Measurements from ENCODE around the gene RAD51B.

- no peak for TF ChIP-seq EZH2 (IDR thresholded peaks at IDR 0.05)
- no peak for TF ChIP-seq POLR2AphosphoS5 (IDR thresholded peaks at IDR 0.05; ENCODE audit: borderline replicate concordance, low read depth, low read length)
- no peak for TF ChIP-seq FOXP2 (optimal IDR thresholded peaks at IDR 0.05; ENCODE audit: control extremely low read depth, extremely low read length, insufficient read depth)
Observed at GRCh38 chr14:68424443-68425172, 605.0 kb downstream of the RAD51B start.
